HEK293 (cell line): Measurements from ENCODE around the gene ZFAND3.

ENCODE experiments used
- CTCF ChIA-PET: fragments of 350-600 bp; formaldehyde crosslinking; extraction: SDS; loops from one replicate; lab custom pipeline; 2021; ENCODE audit warnings: antibody characterized with exemption; lab: Yijun Ruan, JAX
- POLR2A ChIA-PET: fragments of 300-600 bp; formaldehyde crosslinking; extraction: SDS; loops from one replicate; lab custom pipeline; 2020; ENCODE audit warnings: antibody characterized with exemption, inconsistent platforms; lab: Yijun Ruan, JAX
- H3K27ac ChIP-seq: fragments of 200-500 bp; sonication (Bioruptor generic); 2 replicates; pipeline ENCODE4 v1.5.1; 2014; ENCODE audit warnings: low read depth, low read length, control low read depth, inconsistent platforms; ENCODE audit errors: extremely low read depth
- H3K36me3 ChIP-seq, 2 experiments: fragments of 200-500 bp in 1 of 2; sonication (Bioruptor generic) in 1 of 2; 1 replicate in 1 of 2; 2 replicates in 1 of 2; pipeline ENCODE4 v1.5.1; 2014 to 2017; ENCODE audit warnings: inconsistent platforms in 2 of 2, low read length in 2 of 2; ENCODE audit not compliant: control insufficient read depth in 2 of 2, insufficient read depth in 1 of 2
- H3K4me1 ChIP-seq: fragments of 200-500 bp; sonication (Bioruptor generic); 2 replicates; pipeline ENCODE4 v1.5.1; 2014; ENCODE audit warnings: mild to moderate bottlenecking, low read length, inconsistent platforms; ENCODE audit not compliant: control insufficient read depth, insufficient read depth
- H3K4me3 ChIP-seq: 2 replicates; pipeline ENCODE4 v1.5.1; 2011; ENCODE audit warnings: low read depth, mild to moderate bottlenecking, control low read depth, low read length, moderate library complexity
- H3K9me3 ChIP-seq: fragments of 200-500 bp; sonication (Bioruptor generic); 2 replicates; pipeline ENCODE4 v1.5.1; 2014; ENCODE audit warnings: low read depth, low read length, inconsistent platforms; ENCODE audit not compliant: control insufficient read depth, insufficient read depth
- GLI2 ChIP-seq: fragments of 450-650 bp; formaldehyde crosslinking; IDR thresholded peaks from 2 replicates; pipeline ENCODE4; 2017; ENCODE audit warnings: missing biosample characterization, missing genetic modification characterization, low read depth, borderline replicate concordance
- PBX3 ChIP-seq: sonication (generic); formaldehyde crosslinking; IDR thresholded peaks from 2 replicates; pipeline ENCODE4 v1.8.1; 2022; ENCODE audit warnings: mild to moderate bottlenecking, moderate library complexity, missing genetic modification reagents
- SCRT1 ChIP-seq: fragments of 450-650 bp; formaldehyde crosslinking; IDR thresholded peaks from 2 replicates; pipeline ENCODE4 v1.5.1; 2016; ENCODE audit warnings: missing biosample characterization, missing genetic modification characterization, borderline replicate concordance
- YY1 ChIP-seq: fragments of 450-650 bp; formaldehyde crosslinking; IDR thresholded peaks from 2 replicates; pipeline ENCODE4 v1.5.1; 2018; ENCODE audit warnings: missing biosample characterization, missing genetic modification characterization
- ZBTB21 ChIP-seq: fragments of 450-650 bp; formaldehyde crosslinking; IDR thresholded peaks from 2 replicates; pipeline ENCODE4 v1.5.1; 2017; ENCODE audit warnings: missing biosample characterization, missing genetic modification characterization
- ZBTB48 ChIP-seq: fragments of 450-650 bp; formaldehyde crosslinking; IDR thresholded peaks from 2 replicates; pipeline ENCODE4 v1.5.1; 2016; ENCODE audit warnings: missing biosample characterization, missing genetic modification characterization
- ZFP3 ChIP-seq: fragments of 450-650 bp; formaldehyde crosslinking; IDR thresholded peaks from 2 replicates; pipeline ENCODE4 v1.5.1; 2016; ENCODE audit warnings: low read depth, missing biosample characterization, missing genetic modification characterization
- ZNF174 ChIP-seq: fragments of 450-650 bp; formaldehyde crosslinking; IDR thresholded peaks from 2 replicates; pipeline ENCODE4 v1.5.0; 2017; ENCODE audit warnings: missing biosample characterization, mild to moderate bottlenecking, missing genetic modification characterization
- ZNF19 ChIP-seq: fragments of 450-650 bp; formaldehyde crosslinking; IDR thresholded peaks from 2 replicates; pipeline ENCODE4; 2016; ENCODE audit warnings: missing biosample characterization, missing genetic modification characterization, low read depth
- ZNF266 ChIP-seq: fragments of 450-650 bp; formaldehyde crosslinking; IDR thresholded peaks from 2 replicates; pipeline ENCODE4 v1.5.1; 2016; ENCODE audit warnings: missing biosample characterization, missing genetic modification characterization, low read depth
- ZNF394 ChIP-seq: fragments of 450-650 bp; formaldehyde crosslinking; IDR thresholded peaks from 2 replicates; pipeline ENCODE4 v1.5.1; 2016; ENCODE audit warnings: missing biosample characterization, missing genetic modification characterization, mild to moderate bottlenecking, moderate library complexity, borderline replicate concordance
- ZNF404 ChIP-seq: fragments of 450-650 bp; formaldehyde crosslinking; IDR thresholded peaks from 2 replicates; pipeline ENCODE4 v1.5.1; 2017; ENCODE audit warnings: missing biosample characterization, missing genetic modification characterization
- ZNF521 ChIP-seq: fragments of 450-650 bp; formaldehyde crosslinking; IDR thresholded peaks from 2 replicates; pipeline ENCODE4 v1.5.1; 2017; ENCODE audit warnings: missing biosample characterization, mild to moderate bottlenecking, missing genetic modification characterization
- ZNF530 ChIP-seq: fragments of 450-650 bp; formaldehyde crosslinking; IDR thresholded peaks from 2 replicates; pipeline ENCODE4 v1.5.1; 2016; ENCODE audit warnings: low read depth, missing biosample characterization, missing genetic modification characterization
- ZNF623 ChIP-seq: fragments of 450-650 bp; formaldehyde crosslinking; IDR thresholded peaks from 2 replicates; pipeline ENCODE4 v1.5.1; 2016; ENCODE audit warnings: missing biosample characterization, missing genetic modification characterization
- ZNF664 ChIP-seq: fragments of 450-650 bp; formaldehyde crosslinking; IDR thresholded peaks from 2 replicates; pipeline ENCODE4 v1.5.1; 2016; ENCODE audit warnings: missing biosample characterization, missing genetic modification characterization
- ZNF701 ChIP-seq: fragments of 450-650 bp; formaldehyde crosslinking; IDR thresholded peaks from 2 replicates; pipeline ENCODE4 v1.5.1; 2016; ENCODE audit warnings: missing biosample characterization, missing genetic modification characterization
- ZNF776 ChIP-seq: fragments of 450-650 bp; formaldehyde crosslinking; IDR thresholded peaks from 2 replicates; pipeline ENCODE4 v1.5.0; 2017; ENCODE audit warnings: missing biosample characterization, missing genetic modification characterization, borderline replicate concordance
- TF ChIP-seq, protein P1 (sequence below): fragments of 450-650 bp; formaldehyde crosslinking; IDR thresholded peaks from 2 replicates; pipeline ENCODE4 v1.5.1; 2016; ENCODE audit warnings: missing biosample characterization, missing genetic modification characterization
- TF ChIP-seq, protein P2 (sequence below): fragments of 450-650 bp; formaldehyde crosslinking; IDR thresholded peaks from 2 replicates; pipeline ENCODE4 v1.5.1; 2016; ENCODE audit warnings: missing biosample characterization, missing genetic modification characterization
- TF ChIP-seq, protein P3 (sequence below): fragments of 450-650 bp; formaldehyde crosslinking; IDR thresholded peaks from 2 replicates; pipeline ENCODE4 v1.5.1; 2016; ENCODE audit warnings: missing biosample characterization, missing genetic modification characterization
- TF ChIP-seq, protein P4 (sequence below): fragments of 450-650 bp; formaldehyde crosslinking; IDR thresholded peaks from 2 replicates; pipeline ENCODE4 v1.5.1; 2016; ENCODE audit warnings: missing biosample characterization, missing genetic modification characterization

Gene ZFAND3

GRCh38 chr6:38112181-38112580 is 292.7 kb downstream of the ZFAND3 start (continued):
- TF ChIP-seq ZNF19 (tag by site-specific recombination) (no peak), ZNF404 (no peak)
- TF ChIP-seq, protein P1, sequence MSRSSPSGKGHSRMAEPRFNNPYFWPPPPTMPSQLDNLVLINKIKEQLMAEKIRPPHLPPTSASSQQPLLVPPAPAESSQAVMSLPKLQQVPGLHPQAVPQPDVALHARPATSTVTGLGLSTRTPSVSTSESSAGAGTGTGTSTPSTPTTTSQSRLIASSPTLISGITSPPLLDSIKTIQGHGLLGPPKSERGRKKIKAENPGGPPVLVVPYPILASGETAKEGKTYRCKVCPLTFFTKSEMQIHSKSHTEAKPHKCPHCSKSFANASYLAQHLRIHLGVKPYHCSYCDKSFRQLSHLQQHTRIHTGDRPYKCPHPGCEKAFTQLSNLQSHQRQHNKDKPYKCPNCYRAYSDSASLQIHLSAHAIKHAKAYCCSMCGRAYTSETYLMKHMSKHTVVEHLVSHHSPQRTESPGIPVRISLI = no peak

GRCh38 chr6:38113825-38114576 is 294.5 kb downstream of the ZFAND3 start:
- H3K36me3 ChIP-seq = peaks cover 0 to 13% of the 10 kb centered on the region in 2 experiments; a peak in 1 of 3 replicates
- no peak overlapping the region for H3K27ac ChIP-seq
- H3K4me1 ChIP-seq = peaks cover 3% of the 10 kb centered on the region; the same call in 1 of the 2 replicates
- no peak overlapping the region for H3K4me3 ChIP-seq
- H3K9me3 ChIP-seq = no peaks in the 10 kb centered on the region
- TF ChIP-seq GLI2 (tag by site-specific recombination) (no peak), ZNF701 (tag by site-specific recombination) (no peak), ZFP3 (tag by site-specific recombination) (no peak), ZNF623 (tag by site-specific recombination) (no peak), ZNF394 (tag by site-specific recombination) (no peak), ZNF174 (tag by site-specific recombination) (no peak), ZNF521 (tag by site-specific recombination) (no peak), ZNF664 (no peak)
- TF ChIP-seq, protein P2, sequence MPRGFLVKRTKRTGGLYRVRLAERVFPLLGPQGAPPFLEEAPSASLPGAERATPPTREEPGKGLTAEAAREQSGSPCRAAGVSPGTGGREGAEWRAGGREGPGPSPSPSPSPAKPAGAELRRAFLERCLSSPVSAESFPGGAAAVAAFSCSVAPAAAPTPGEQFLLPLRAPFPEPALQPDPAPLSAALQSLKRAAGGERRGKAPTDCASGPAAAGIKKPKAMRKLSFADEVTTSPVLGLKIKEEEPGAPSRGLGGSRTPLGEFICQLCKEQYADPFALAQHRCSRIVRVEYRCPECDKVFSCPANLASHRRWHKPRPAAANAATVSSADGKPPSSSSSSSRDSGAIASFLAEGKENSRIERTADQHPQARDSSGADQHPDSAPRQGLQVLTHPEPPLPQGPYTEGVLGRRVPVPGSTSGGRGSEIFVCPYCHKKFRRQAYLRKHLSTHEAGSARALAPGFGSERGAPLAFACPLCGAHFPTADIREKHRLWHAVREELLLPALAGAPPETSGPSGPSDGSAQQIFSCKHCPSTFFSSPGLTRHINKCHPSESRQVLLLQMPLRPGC (tag by site-specific recombination) = no peak
- ChIA-PET POLR2A (no interaction called here), CTCF (interaction anchor here (0.5 to 0.6 kb wide), 2 partner anchors 254 to 421 kb away, joined by 3 to 4 read pairs; no protein-coding TSS in a partner anchor)

GRCh38 chr6:38114976-38115625 is 295.6 kb downstream of the ZFAND3 start:
- ChIA-PET CTCF (no interaction called here), POLR2A (no interaction called here)
- H3K27ac ChIP-seq = no peak overlapping the region
- peaks cover 0 to 18% of the 10 kb centered on the region in 2 experiments; a peak in 1 of 3 replicates for H3K36me3 ChIP-seq
- H3K4me1 ChIP-seq = peaks cover 1% of the 10 kb centered on the region; the same call in 1 of the 2 replicates
- no peak overlapping the region for H3K4me3 ChIP-seq
- no peaks in the 10 kb centered on the region for H3K9me3 ChIP-seq
- TF ChIP-seq ZNF776 (no peak), ZBTB21 (tag by site-specific recombination) (no peak), PBX3 (CRISPR knock-in tag) (no peak), ZBTB48 (tag by site-specific recombination) (no peak), ZNF266 (no peak), YY1 (tag by site-specific recombination) (no peak), ZNF530 (tag by site-specific recombination) (no peak), SCRT1 (tag by site-specific recombination) (no peak)
- TF ChIP-seq, protein P3, sequence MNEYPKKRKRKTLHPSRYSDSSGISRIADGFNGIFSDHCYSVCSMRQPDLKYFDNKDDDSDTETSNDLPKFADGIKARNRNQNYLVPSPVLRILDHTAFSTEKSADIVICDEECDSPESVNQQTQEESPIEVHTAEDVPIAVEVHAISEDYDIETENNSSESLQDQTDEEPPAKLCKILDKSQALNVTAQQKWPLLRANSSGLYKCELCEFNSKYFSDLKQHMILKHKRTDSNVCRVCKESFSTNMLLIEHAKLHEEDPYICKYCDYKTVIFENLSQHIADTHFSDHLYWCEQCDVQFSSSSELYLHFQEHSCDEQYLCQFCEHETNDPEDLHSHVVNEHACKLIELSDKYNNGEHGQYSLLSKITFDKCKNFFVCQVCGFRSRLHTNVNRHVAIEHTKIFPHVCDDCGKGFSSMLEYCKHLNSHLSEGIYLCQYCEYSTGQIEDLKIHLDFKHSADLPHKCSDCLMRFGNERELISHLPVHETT (tag by site-specific recombination) = no peak
- TF ChIP-seq, protein P4, sequence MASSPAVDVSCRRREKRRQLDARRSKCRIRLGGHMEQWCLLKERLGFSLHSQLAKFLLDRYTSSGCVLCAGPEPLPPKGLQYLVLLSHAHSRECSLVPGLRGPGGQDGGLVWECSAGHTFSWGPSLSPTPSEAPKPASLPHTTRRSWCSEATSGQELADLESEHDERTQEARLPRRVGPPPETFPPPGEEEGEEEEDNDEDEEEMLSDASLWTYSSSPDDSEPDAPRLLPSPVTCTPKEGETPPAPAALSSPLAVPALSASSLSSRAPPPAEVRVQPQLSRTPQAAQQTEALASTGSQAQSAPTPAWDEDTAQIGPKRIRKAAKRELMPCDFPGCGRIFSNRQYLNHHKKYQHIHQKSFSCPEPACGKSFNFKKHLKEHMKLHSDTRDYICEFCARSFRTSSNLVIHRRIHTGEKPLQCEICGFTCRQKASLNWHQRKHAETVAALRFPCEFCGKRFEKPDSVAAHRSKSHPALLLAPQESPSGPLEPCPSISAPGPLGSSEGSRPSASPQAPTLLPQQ (tag by site-specific recombination) = no peak
